HG03432 (cell line): ENCODE results near the gene NDRG3.
"Not testable (repeated sequence)": the region's sequence is repeated elsewhere in the genome, so short reads cannot be mapped to it uniquely, and the experiment has no call there.

ENCODE experiments used
- ATAC-seq: cut with Tn5 transposase; IDR thresholded peaks from one replicate; pipeline ENCODE4 v1.9.1; 2021; ENCODE audit warnings: mild to moderate bottlenecking, moderate library complexity; ENCODE audit not compliant: unreplicated experiment

NDRG3 gene

GRCh38 chr20:36700438-36700837, 45.5 kb downstream of the NDRG3 start:
- no peak for ATAC-seq

- not testable (repeated sequence) for ATAC-seq
These were observed 50.4 kb downstream of the NDRG3 start for GRCh38 chr20:36695467-36695866.

DNA sequence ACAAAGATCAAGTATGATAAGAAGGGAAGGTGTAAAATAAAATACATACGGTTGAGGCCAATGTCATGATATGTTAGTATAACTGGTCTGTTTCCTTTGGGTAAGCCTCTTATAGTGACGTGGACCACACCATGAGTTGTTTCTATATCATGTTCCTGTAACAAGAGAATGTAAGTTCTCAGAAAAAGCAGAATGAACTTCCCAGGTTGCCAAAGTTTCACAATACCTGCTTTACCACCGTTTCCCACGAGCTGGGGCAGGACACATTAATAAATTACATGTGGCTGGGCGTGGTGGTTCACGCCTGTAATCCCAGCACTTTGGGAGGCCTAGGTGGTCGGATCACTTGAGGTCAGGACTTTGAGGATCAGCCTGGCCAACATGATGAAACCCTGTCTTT, 57.3 kb downstream of the NDRG3 start:
- no peak for ATAC-seq

GRCh38 chr20:36687850-36688249, 58.0 kb downstream of the NDRG3 start:
- ATAC-seq, result no peak

DNA sequence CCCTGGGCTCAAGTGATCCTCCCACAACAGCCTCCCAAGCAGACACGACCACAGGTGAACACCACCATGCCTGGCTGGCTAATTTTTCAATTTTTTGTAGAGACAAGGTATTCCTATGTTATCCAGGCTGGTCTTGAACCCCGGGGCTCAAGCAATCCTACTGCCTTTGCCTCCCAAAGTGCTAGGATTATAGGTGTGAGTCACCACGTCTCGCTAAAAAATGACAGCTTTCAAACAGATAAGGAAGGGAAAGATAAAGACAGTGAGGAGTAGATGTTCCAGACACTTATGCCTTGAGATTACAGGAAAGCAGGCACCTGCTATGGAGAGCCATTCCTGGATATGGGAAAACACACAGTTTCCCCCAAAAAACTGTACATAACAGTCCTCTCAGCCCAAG, 58.9 kb downstream of the NDRG3 start:
- ATAC-seq, result no peak

- no peak for ATAC-seq
These were observed 59.4 kb downstream of the NDRG3 start for GRCh38 chr20:36686504-36686903.

DNA sequence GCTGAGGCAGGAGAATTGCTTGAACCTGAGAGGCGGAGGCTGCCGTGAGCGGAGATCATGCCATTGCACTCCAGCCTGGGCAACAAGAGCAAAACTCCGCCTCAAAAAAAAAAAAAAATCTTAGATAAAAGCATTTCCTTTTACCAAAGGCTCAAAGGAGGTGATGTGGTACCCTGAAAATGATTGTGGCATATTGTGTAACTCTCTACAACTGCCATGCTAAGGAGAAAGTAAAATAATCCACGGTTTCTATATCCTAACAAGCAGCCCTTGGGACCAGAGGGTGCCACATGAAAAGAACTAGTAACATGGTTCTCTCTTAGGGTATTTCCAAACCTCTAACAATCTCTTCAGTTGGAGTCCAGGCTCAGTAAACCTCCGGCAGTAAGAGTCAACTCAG, 61.1 kb downstream of the NDRG3 start:
- no peak for ATAC-seq

DNA sequence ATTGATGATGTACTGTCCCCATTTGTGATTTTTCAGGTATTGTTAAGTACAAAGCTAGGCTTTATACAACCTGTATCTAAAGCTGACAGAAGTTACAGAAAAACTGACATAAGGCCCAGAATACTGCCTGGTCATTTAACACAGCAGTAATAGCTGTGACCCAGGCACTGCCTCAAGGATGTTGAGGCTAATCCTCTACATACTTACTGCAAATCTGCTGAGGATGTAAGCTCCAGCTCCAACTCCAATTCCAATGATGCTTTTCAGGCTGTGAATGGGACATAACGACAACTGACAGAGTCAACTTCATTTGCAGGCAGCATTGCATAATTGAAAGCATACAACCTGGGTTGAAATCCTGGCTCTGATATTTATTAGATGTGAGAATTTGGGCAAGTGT, 63.6 kb downstream of the NDRG3 start:
- no peak for ATAC-seq

DNA sequence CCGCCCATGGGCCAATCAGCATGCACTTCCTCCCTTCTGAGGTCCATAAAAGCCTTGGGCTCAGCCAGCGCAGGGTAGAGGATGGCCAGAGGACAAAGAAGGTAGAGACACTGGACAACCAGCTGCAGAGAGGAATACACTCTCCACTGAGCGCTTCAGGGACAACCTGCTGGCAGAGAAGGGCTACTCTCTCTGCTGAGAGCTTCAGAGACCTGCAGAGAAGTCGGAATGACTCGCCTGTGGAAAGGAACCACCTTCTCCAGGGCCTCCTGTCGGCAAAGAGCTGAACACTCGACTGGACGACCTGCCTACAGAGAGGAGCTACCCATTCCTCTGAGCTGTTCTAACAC, 68.5 kb downstream of the NDRG3 start:
- no peak for ATAC-seq

- no peak for ATAC-seq
These were observed 69.0 kb downstream of the NDRG3 start for GRCh38 chr20:36676701-36677421.

- ATAC-seq, result not testable (repeated sequence)
These were observed 70.3 kb downstream of the NDRG3 start for GRCh38 chr20:36675545-36675944.

- no peak for ATAC-seq
These were observed 72.9 kb downstream of the NDRG3 start for GRCh38 chr20:36672991-36673390.

GRCh38 chr20:36670665-36671357, 75.1 kb downstream of the NDRG3 start:
- no peak for ATAC-seq

GRCh38 chr20:36666181-36666740, 79.6 kb downstream of the NDRG3 start:
- ATAC-seq, result no peak

DNA sequence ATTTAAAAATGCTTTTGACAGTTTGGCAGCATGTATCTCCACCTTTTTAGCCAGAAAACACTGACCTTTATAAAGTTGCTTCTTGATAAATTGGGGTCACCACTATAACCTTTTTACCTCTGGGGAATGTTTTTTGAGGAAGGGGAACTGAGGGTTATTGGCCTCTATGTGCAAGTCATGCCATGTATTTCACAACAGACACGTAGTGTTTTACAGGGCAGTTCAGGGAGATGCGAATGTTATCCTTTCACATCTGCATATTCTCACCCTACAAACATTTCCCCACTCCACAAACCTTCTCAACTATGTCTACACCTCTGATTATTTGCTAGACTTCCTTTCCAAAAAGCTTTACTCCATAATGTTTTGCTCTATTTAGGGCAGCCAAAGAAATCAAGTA, 82.9 kb downstream of the NDRG3 start:
- ATAC-seq, result no peak

GRCh38 chr20:36658300-36658699, 87.6 kb downstream of the NDRG3 start:
- ATAC-seq, result no peak

DNA sequence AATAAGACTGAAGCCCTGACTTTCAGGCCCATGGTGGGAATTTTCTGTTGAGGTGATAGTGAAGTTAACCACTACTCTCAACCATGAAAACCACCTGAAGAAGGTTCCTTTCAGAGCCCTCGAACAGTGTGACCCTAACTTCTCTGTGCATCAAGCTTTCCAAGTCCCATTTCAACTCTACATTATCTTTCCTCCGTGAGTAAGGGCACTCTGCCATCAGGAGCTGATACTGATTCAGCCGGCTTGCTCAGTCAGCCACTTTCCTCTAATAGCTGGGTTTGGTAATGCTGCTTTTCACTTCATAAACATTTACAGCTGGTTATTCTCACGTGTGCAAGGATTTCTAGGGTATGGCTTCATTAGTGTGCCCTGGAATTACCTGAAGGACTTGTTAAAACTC, 89.2 kb downstream of the NDRG3 start:
- no peak for ATAC-seq

DNA sequence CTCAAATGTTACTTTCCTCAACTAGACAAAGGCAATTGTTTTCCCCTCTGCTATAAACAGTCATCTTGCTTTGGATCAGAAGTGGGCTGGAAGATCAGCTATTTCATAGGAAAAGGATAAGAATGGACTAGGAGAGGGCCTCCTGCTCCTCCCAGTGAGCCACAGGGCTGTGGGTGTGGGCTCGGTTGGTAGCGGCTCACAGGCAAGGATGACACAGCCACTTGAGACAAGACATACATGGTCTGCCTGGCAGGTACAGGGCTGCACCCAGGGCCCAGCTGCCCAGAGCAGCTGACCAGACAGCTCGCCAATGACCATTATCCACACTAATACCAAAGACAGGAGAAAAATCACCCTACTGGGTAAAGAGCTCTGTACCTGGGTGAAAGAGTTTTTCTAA, 90.9 kb downstream of the NDRG3 start:
- no peak for ATAC-seq

DNA sequence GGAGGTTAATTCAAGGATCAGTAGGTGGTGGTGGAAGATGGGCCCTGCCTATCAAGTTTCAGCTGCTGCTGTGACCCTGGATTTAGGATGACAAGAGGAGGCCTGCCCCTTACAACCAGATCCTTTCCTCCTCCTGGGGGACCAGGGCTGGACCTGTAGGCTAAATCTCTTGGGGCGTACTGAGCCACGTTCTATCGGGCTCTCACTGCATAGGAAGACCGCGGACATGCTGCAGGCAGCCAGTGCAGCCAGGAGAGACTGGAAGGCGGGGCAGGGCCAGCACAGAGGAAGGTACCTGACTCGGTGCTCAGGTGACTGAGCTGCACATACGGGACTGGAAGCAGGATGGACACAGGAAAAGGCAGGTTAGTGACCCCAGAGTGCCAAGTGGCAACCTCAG, 91.4 kb downstream of the NDRG3 start:
- ATAC-seq, result no peak

DNA sequence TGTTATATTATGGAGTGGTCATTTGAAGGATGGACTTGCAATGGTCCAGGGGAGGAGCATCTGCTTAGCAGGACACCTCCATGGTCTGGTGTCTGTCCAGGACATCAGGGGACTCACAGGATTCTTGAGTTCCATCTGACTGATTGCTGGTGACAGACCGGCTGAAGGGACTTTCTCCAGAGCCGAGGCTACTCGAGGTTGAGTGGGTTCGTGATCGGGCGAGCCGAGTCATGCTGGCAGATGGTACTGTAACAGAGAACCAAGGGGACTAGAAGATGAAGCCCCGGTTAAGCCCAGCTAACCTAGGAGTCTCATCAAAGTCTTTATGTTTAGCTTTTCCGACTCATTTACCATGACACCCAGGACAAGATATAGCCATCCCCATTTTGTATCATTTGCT, 92.4 kb downstream of the NDRG3 start:
- ATAC-seq, result no peak

GRCh38 chr20:36647196-36648121, 98.4 kb downstream of the NDRG3 start:
- no peak for ATAC-seq
